GM23248 (cell line): ENCODE measurements around the gene UGT3A1.

Experiments
- EZH2 ChIP-seq: fragments of 200-600 bp; sonication (generic); IDR thresholded peaks from 2 replicates; pipeline ENCODE4 v1.6.1; 2018; ENCODE audit warnings: antibody characterized with exemption, mild to moderate bottlenecking; ENCODE audit not compliant: insufficient read depth, poor library complexity, severe bottlenecking
- EZH2phosphoT487 ChIP-seq: fragments of 200-600 bp; sonication (generic); IDR thresholded peaks from 2 replicates; pipeline ENCODE4 v1.6.1; 2018; ENCODE audit warnings: antibody characterized with exemption, moderate library complexity, mild to moderate bottlenecking, low read depth; ENCODE audit not compliant: insufficient read depth

DNA sequence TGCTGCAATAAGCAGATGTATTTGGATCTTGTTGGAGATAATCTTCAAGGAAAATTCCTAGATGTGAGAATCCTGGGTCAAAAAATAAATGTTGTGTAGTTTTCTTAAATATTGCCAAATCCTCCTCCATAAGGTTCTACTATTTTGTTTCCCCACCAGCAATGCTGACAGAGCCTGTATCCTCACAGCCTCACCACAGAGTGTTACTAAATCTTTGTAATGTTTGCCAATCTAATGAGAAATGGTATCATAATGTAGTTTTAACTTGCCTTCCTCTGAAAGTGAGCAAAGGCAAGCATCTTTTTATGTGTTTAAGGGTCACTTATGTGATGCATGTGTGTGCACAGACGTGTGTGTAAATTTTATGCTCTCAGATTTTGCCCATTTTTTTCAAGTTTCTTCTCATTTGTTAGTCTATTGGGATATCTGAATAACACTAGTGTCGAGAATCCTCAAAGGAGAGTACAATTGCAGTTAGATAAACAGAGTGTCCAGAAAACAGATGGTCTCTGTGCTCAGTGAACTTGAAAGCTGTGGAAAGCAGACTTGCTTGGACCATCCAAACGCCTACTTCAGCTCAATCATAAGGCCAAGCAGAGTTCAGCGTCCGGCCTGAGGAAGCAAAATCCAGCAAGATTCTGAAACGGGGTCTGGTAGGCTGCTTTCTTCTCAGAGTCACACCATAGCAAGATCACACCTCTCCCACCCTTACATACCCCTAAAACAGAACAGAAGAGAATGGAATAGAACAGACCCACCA lies 35.7 kb upstream of the UGT3A1 start:
- TF ChIP-seq EZH2 (no peak), EZH2phosphoT487 (no peak)
